ENCODE results near the gene HS3ST5.

Gene HS3ST5

DNA sequence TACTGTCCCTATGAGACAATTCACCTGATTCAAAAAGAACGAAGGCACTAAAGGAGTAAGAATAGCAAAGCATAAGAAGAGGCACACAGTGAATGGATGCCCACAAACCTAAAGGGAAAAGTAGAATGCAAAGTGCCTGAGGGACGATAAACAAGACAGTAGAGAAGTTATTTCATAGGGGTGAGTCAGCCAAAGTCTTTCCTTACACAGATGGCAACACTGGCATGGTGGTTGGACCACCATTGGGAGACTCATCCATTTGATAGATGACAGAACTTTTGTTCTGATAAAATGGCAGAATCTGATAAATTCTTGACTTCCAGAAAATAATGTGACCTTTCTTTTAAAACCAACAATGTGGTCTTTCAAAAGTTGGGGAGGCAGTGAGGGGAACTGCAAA lies 223.8 kb downstream of the HS3ST5 start:
- Histone ChIP-seq H3K27me3 (ENCODE audit: control insufficient read depth in 5 of 5, insufficient read depth in 4 of 5, low read length in 5 of 5) (no peaks in the 10 kb centered on the region), H3K27ac (ENCODE audit: low read depth, low read length) (no peak overlapping the region), H3K4me1 (ENCODE audit: control insufficient read depth in 5 of 5, insufficient read depth in 5 of 5, low read length in 5 of 5) (no peaks in the 10 kb centered on the region), H3K4me3 (ENCODE audit: low read depth in 1 of 5, low read length in 5 of 5) (no peak overlapping the region), H3K9me3 (ENCODE audit: control insufficient read depth in 5 of 5, low read length in 5 of 5) (no peaks in the 10 kb centered on the region), H3K9ac (ENCODE audit: low read length in 5 of 5) (no peak overlapping the region), H3K36me3 (ENCODE audit: control insufficient read depth in 5 of 5, insufficient read depth in 5 of 5, low read length in 5 of 5) (no peaks in the 10 kb centered on the region)

DNA sequence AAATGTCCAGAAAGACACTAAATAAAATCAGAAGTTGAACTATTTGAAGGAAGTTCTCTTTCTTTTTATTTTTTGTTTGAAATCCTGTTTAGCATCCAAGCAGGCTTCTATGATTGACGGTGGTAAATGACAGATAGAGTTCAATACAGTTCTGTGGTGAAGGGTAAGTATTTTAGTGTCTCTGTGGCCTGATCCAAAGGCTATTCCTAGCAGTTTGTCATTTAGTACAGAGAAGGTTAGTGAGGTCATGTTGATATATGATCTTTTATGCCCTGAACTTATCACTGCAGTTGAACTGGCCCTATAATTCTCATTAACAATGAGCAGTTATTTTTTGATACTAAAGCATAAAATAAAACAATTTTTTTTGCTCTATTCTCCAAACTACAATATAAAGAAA lies 227.2 kb downstream of the HS3ST5 start:
- no peak overlapping the region for H3K4me3 ChIP-seq (ENCODE audit: low read depth in 1 of 5, low read length in 5 of 5)
- H3K27ac ChIP-seq (ENCODE audit: low read depth, low read length) = no peak overlapping the region

DNA sequence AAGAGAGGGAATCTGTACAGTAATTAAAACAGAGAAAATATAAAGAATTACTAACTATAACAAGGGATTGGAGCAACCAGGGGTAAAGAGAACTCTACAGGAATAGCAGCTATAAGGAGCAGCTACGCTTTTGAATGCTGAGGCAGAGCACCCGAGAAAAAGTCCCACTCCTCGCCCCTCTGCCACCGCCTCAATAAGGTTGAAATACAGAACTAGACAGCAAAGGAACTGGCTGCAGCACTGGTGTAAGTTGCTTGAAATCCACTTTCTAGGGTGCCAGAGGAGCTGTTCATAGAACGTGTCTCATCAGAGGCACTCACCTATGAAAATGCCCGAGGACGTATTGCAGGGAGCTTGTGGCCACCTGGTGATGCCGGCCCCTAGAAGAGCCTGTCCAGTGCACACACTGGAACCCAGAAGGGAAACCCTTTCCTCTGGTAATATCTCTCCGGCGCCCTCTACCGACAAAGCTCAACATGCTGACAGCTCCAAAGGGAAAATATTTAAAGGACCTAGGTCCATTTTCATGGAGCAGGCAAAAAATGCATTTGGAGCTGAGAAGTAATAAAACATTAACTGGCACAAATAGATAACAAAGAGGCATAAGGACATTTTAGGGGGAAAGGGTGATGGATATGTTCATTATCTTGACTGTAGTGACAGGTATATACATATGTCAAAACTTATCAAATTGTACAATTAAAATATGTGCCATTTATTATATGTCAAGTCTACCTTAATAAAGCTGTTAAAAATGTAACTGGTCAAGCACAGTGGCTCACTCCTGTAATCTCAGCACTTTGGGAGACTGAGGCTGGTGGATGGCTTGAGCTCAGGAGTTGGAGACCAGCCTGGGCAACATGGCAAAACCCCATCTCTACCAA lies 234.5 kb downstream of the HS3ST5 start:
- Histone ChIP-seq H3K9ac (ENCODE audit: low read length in 5 of 5) (no peak overlapping the region), H3K27me3 (ENCODE audit: control insufficient read depth in 5 of 5, insufficient read depth in 4 of 5, low read length in 5 of 5) (no peaks in the 10 kb centered on the region), H3K27ac (ENCODE audit: low read depth, low read length) (no peak overlapping the region), H3K36me3 (ENCODE audit: control insufficient read depth in 5 of 5, insufficient read depth in 5 of 5, low read length in 5 of 5) (no peaks in the 10 kb centered on the region), H3K9me3 (ENCODE audit: control insufficient read depth in 5 of 5, low read length in 5 of 5) (no peaks in the 10 kb centered on the region), H3K4me3 (ENCODE audit: low read depth in 1 of 5, low read length in 5 of 5) (no peak overlapping the region), H3K4me1 (ENCODE audit: control insufficient read depth in 5 of 5, insufficient read depth in 5 of 5, low read length in 5 of 5) (no peaks in the 10 kb centered on the region)

More for the DNA sequence above, 227.2 kb downstream of the HS3ST5 start:
- Histone ChIP-seq H3K36me3 (ENCODE audit: control insufficient read depth in 5 of 5, insufficient read depth in 5 of 5, low read length in 5 of 5) (no peaks in the 10 kb centered on the region), H3K27me3 (ENCODE audit: control insufficient read depth in 5 of 5, insufficient read depth in 4 of 5, low read length in 5 of 5) (no peaks in the 10 kb centered on the region), H3K9me3 (ENCODE audit: control insufficient read depth in 5 of 5, low read length in 5 of 5) (no peaks in the 10 kb centered on the region), H3K4me1 (ENCODE audit: control insufficient read depth in 5 of 5, insufficient read depth in 5 of 5, low read length in 5 of 5) (no peaks in the 10 kb centered on the region), H3K9ac (ENCODE audit: low read length in 5 of 5) (no peak overlapping the region)

DNA sequence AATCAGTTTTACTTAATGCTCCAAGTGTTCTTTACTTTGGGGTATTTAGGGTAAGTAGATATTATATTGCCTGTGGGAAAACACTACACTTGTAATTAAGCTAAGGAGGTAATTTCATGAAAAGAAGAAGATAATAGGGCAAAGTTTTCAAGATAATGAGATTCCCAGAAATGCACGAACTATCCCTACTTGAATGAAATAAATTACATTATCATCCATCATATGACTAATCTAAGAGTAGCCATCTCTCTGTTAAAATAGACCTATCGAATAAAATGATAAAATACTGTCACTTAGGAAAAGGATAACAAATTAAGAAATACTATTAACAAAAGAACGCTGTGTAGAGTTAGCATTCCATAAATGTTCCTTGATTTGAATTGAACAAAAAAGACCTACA lies 236.8 kb downstream of the HS3ST5 start:
- no peaks in the 10 kb centered on the region for H3K36me3 ChIP-seq (ENCODE audit: control insufficient read depth in 5 of 5, insufficient read depth in 5 of 5, low read length in 5 of 5)
- no peak overlapping the region for H3K9ac ChIP-seq (ENCODE audit: low read length in 5 of 5)
- H3K27ac ChIP-seq (ENCODE audit: low read depth, low read length) = no peak overlapping the region
- H3K9me3 ChIP-seq (ENCODE audit: control insufficient read depth in 5 of 5, low read length in 5 of 5) = no peaks in the 10 kb centered on the region
- H3K4me1 ChIP-seq (ENCODE audit: control insufficient read depth in 5 of 5, insufficient read depth in 5 of 5, low read length in 5 of 5) = peaks cover 0 to 6% (median 2%) of the 10 kb centered on the region in 5 donors
- no peak overlapping the region for H3K4me3 ChIP-seq (ENCODE audit: low read depth in 1 of 5, low read length in 5 of 5)
- H3K27me3 ChIP-seq (ENCODE audit: control insufficient read depth in 5 of 5, insufficient read depth in 4 of 5, low read length in 5 of 5) = no peaks in the 10 kb centered on the region

DNA sequence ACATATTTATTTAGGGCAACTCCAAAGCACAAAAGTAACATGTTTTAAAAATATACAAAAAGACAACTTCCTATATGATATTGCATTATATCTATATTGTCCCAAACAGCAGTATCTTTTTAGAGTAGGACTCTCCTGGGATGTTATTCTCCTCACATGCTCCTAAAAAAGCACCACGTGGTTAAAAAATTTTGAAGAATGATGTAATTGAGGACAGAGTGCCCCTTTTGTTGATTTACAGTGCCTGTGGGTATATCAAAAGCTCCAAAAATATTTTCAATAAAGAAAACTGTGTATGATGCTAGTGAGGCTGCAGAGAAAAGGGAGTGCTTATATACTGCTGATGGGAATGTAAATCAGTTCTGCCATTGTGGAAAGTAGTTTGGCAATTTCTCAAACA lies 241.6 kb downstream of the HS3ST5 start:
- Histone ChIP-seq H3K4me1 (ENCODE audit: control insufficient read depth in 5 of 5, insufficient read depth in 5 of 5, low read length in 5 of 5) (peaks cover 0 to 15% (median 7%) of the 10 kb centered on the region in 5 donors), H3K4me3 (ENCODE audit: low read depth in 1 of 5, low read length in 5 of 5) (no peak overlapping the region), H3K9me3 (ENCODE audit: control insufficient read depth in 5 of 5, low read length in 5 of 5) (no peaks in the 10 kb centered on the region), H3K27me3 (ENCODE audit: control insufficient read depth in 5 of 5, insufficient read depth in 4 of 5, low read length in 5 of 5) (no peaks in the 10 kb centered on the region), H3K27ac (ENCODE audit: low read depth, low read length) (peak overlapping the region; percentile 39), H3K36me3 (ENCODE audit: control insufficient read depth in 5 of 5, insufficient read depth in 5 of 5, low read length in 5 of 5) (no peaks in the 10 kb centered on the region), H3K9ac (ENCODE audit: low read length in 5 of 5) (no peak overlapping the region)

DNA sequence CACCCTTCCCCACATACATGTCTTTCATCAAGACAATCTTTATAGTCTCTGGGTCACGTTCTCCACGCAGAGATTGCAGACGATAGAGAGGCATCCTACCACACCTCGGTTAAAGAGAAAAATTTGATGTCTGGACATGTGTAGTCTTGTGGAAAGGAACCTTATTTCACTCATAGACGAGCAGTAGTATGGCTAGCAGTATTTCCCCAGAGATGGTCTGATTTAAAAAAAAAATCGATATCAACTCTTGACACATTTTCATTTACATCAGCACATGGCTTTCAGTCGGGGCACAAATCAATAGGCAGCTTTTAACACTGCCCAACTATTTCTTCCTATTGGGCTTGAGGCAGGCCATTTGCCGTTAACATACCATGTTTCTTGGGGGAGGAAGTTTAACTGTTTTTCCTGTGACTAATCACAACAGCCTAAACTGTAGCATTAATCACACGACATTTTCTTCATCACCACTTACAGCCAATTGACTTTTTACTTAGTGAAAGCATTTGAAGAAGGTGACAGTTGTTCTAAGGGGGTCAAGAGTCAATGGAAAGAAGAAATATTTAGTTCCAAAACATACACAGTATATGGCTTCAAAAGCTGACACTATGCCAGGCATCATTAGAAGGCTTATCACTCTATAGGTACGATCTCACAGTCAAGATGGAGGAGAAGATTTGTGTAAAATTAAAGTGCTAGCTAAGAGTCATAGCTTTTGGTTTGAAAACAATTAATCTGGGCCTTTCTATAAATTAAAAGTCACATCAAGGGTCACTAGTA lies 242.4 kb downstream of the HS3ST5 start:
- Histone ChIP-seq H3K9ac (ENCODE audit: low read length in 5 of 5) (no peak overlapping the region), H3K9me3 (ENCODE audit: control insufficient read depth in 5 of 5, low read length in 5 of 5) (no peaks in the 10 kb centered on the region), H3K27me3 (ENCODE audit: control insufficient read depth in 5 of 5, insufficient read depth in 4 of 5, low read length in 5 of 5) (no peaks in the 10 kb centered on the region)

DNA sequence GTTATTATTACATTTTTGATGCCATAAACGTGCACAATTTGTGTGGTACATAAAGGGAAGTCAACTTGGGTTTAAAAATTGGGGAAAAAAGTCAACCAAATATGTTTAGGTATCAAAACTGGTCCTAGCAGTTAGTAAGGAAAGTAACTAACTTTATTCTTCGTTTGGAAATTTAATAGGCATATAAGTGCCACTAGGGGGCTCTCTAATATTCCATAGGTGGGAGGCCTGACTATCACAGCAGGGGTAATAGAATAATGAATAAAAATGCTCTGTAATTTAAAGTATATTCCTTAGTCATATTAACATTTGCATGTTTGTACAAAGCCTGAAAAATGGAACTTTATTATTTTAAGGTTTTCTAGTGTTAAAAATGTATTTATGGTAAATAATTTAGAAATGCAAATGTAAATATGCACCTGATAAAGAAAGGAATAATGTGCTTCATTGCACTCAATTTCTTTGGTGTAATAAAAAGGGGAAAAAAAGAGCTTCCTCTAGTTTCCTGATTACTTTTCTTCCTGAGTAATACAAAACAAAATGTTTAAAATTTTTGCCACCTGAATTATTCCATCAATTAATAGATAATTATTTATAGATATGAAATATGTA lies 246.2 kb downstream of the HS3ST5 start:
- Histone ChIP-seq H3K27ac (ENCODE audit: low read depth, low read length) (no peak overlapping the region), H3K4me1 (ENCODE audit: control insufficient read depth in 5 of 5, insufficient read depth in 5 of 5, low read length in 5 of 5) (peaks cover 0 to 15% (median 7%) of the 10 kb centered on the region in 5 donors), H3K4me3 (ENCODE audit: low read depth in 1 of 5, low read length in 5 of 5) (no peak overlapping the region), H3K9ac (ENCODE audit: low read length in 5 of 5) (no peak overlapping the region), H3K9me3 (ENCODE audit: control insufficient read depth in 5 of 5, low read length in 5 of 5) (no peaks in the 10 kb centered on the region), H3K36me3 (ENCODE audit: control insufficient read depth in 5 of 5, insufficient read depth in 5 of 5, low read length in 5 of 5) (no peaks in the 10 kb centered on the region), H3K27me3 (ENCODE audit: control insufficient read depth in 5 of 5, insufficient read depth in 4 of 5, low read length in 5 of 5) (no peaks in the 10 kb centered on the region)

More for the DNA sequence above, 242.4 kb downstream of the HS3ST5 start:
- Histone ChIP-seq H3K27ac (ENCODE audit: low read depth, low read length) (peak overlapping the region; percentile 39), H3K36me3 (ENCODE audit: control insufficient read depth in 5 of 5, insufficient read depth in 5 of 5, low read length in 5 of 5) (no peaks in the 10 kb centered on the region), H3K4me3 (ENCODE audit: low read depth in 1 of 5, low read length in 5 of 5) (no peak overlapping the region), H3K4me1 (ENCODE audit: control insufficient read depth in 5 of 5, insufficient read depth in 5 of 5, low read length in 5 of 5) (peaks cover 0 to 15% (median 7%) of the 10 kb centered on the region in 5 donors)

DNA sequence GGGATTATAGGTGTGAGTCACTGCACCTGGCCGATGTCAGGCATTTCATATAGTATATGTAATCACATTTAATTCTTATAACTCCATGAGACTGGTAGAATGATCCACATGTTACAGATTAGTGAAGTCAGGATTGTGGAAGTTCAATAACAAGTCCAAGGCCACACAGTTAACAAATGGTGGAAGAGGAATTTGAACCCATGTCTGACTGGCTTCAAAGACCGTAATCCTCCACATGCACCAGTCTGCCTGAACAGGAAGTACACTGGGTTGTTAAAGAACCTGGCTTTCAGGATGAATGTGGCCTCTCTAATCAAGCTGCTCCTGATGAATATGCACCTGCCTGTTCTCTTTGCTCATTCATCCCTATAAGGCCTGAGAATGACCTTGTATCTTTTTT lies 249.9 kb downstream of the HS3ST5 start:
- no peaks in the 10 kb centered on the region for H3K36me3 ChIP-seq (ENCODE audit: control insufficient read depth in 5 of 5, insufficient read depth in 5 of 5, low read length in 5 of 5)
- H3K9me3 ChIP-seq (ENCODE audit: control insufficient read depth in 5 of 5, low read length in 5 of 5) = no peaks in the 10 kb centered on the region
- no peaks in the 10 kb centered on the region for H3K27me3 ChIP-seq (ENCODE audit: control insufficient read depth in 5 of 5, insufficient read depth in 4 of 5, low read length in 5 of 5)
- no peak overlapping the region for H3K9ac ChIP-seq (ENCODE audit: low read length in 5 of 5)
- no peak overlapping the region for H3K4me3 ChIP-seq (ENCODE audit: low read depth in 1 of 5, low read length in 5 of 5)
- H3K4me1 ChIP-seq (ENCODE audit: control insufficient read depth in 5 of 5, insufficient read depth in 5 of 5, low read length in 5 of 5) = peaks cover 0 to 9% (median 6%) of the 10 kb centered on the region in 5 donors
- no peak overlapping the region for H3K27ac ChIP-seq (ENCODE audit: low read depth, low read length)

DNA sequence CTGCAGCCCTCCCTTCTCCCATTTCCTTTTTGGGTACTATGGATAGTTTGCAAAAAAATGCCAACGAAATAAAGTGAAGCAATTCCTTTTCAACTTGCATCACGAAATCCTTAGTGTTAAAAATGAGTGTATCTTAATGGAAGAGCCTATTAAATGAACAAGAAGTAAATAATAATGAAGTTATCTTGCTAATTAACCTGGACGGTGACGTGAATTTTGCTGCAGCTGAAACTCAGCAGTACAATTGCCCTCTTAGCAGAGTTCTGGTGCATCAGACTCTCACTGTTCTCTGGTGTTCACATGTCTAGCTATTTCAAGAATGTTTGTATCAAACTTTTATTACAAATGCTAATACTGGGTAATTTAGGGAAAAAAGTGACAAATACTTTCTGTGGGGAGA lies 252.2 kb downstream of the HS3ST5 start:
- Histone ChIP-seq H3K27me3 (ENCODE audit: control insufficient read depth in 5 of 5, insufficient read depth in 4 of 5, low read length in 5 of 5) (no peaks in the 10 kb centered on the region), H3K4me1 (ENCODE audit: control insufficient read depth in 5 of 5, insufficient read depth in 5 of 5, low read length in 5 of 5) (peaks cover 0 to 19% (median 6%) of the 10 kb centered on the region in 5 donors), H3K27ac (ENCODE audit: low read depth, low read length) (no peak overlapping the region), H3K4me3 (ENCODE audit: low read depth in 1 of 5, low read length in 5 of 5) (no peak overlapping the region), H3K36me3 (ENCODE audit: control insufficient read depth in 5 of 5, insufficient read depth in 5 of 5, low read length in 5 of 5) (no peaks in the 10 kb centered on the region), H3K9ac (ENCODE audit: low read length in 5 of 5) (no peak overlapping the region), H3K9me3 (ENCODE audit: control insufficient read depth in 5 of 5, low read length in 5 of 5) (peaks cover 0 to 4% (median 0%) of the 10 kb centered on the region in 5 donors)

DNA sequence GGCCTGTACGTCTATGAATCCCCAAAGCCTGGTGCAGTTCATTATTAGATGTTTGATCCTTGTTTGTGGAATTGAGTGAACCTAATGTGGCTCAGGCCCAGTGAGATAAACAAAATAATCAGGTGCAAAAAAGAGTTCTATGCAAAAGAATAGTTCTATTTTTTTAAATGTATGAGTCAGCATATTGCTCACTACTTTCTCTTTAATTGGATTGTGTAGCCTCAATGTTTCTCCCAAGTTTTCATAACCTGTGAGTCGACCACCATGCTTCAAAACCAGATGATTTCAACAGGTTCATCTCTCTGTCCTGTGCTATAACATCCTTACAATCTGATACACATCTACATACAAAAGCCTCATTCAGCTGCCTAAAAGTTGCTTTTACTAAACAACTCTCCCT lies 255.3 kb downstream of the HS3ST5 start:
- Histone ChIP-seq H3K36me3 (ENCODE audit: control insufficient read depth in 5 of 5, insufficient read depth in 5 of 5, low read length in 5 of 5) (no peaks in the 10 kb centered on the region), H3K27ac (ENCODE audit: low read depth, low read length) (no peak overlapping the region), H3K4me3 (ENCODE audit: low read depth in 1 of 5, low read length in 5 of 5) (no peak overlapping the region), H3K4me1 (ENCODE audit: control insufficient read depth in 5 of 5, insufficient read depth in 5 of 5, low read length in 5 of 5) (peaks cover 0 to 27% (median 12%) of the 10 kb centered on the region in 5 donors), H3K27me3 (ENCODE audit: control insufficient read depth in 5 of 5, insufficient read depth in 4 of 5, low read length in 5 of 5) (no peaks in the 10 kb centered on the region), H3K9me3 (ENCODE audit: control insufficient read depth in 5 of 5, low read length in 5 of 5) (peaks cover 0 to 4% (median 0%) of the 10 kb centered on the region in 5 donors), H3K9ac (ENCODE audit: low read length in 5 of 5) (no peak overlapping the region)
